Activated CD8-positive, alpha-beta T cell treated with anti-CD3 and anti-CD28 coated beads, Interleukin-2, amount 10 ng/mL, durations not matched to agents 7 days and 5 days (primary cell): Measurements from ENCODE around the gene P3H1. TPM values are rescaled to one million over a fixed set of nuclear protein-coding genes. Genes with fewer than 3 reads are reported as not detected.

Source experiments
- total RNA-seq, 2 experiments: library from RNA; stranded (reverse); gene quantifications; one replicate each; pipeline ENCODE4 v1.2.3, GENCODE V29; 2021

P3H1 gene
- total RNA-seq, 2 experiments from 2014 or later, result 42.9 to 45.5 TPM

Other genes with a start within 250 kb of the P3H1 start
- gene PPIH, start 108.6 kb downstream of the P3H1 start, total RNA-seq, result 100 to 1,000 TPM; 112 to 121 TPM
- gene YBX1, start 84.6 kb downstream of the P3H1 start, total RNA-seq, result 100 to 1,000 TPM; 733 to 791 TPM
- gene CLDN19, start 26.8 kb downstream of the P3H1 start, total RNA-seq, result not detected
- 1 to 10 TPM; 6.3 to 6.7 TPM for gene C1orf50, start 221 bp upstream of the P3H1 start, total RNA-seq
- gene TMEM269, start 18.0 kb upstream of the P3H1 start, total RNA-seq, result under 1 TPM in 1 of 2 experiments, not detected in 1; 0.40 TPM
- gene ERMAP, start 50.1 kb upstream of the P3H1 start, total RNA-seq, result 1 to 10 TPM; 5.7 to 6.0 TPM
- 10 to 100 TPM; 17.1 to 18.0 TPM for gene SVBP, start 50.4 kb upstream of the P3H1 start, total RNA-seq
- 1 to 10 TPM; 8.0 to 8.9 TPM for gene ZNF691, start 79.6 kb upstream of the P3H1 start, total RNA-seq
- 100 to 1,000 TPM; 113 to 123 TPM for gene SLC2A1, start 191.8 kb upstream of the P3H1 start, total RNA-seq